GM19239 (cell line): ENCODE results near the gene PLCL2.

Experiments
- DNase-seq: peaks from one replicate; pipeline ENCODE4 v3.0.0; 2011; ENCODE audit warnings: low spot score; ENCODE audit not compliant: insufficient read length
- FAIRE-seq: peaks from 2 replicates; lab custom pipeline; 2011; peaks lifted over from hg19 to GRCh38; lab: Jason Lieb, UNC

The PLCL2 gene

DNA sequence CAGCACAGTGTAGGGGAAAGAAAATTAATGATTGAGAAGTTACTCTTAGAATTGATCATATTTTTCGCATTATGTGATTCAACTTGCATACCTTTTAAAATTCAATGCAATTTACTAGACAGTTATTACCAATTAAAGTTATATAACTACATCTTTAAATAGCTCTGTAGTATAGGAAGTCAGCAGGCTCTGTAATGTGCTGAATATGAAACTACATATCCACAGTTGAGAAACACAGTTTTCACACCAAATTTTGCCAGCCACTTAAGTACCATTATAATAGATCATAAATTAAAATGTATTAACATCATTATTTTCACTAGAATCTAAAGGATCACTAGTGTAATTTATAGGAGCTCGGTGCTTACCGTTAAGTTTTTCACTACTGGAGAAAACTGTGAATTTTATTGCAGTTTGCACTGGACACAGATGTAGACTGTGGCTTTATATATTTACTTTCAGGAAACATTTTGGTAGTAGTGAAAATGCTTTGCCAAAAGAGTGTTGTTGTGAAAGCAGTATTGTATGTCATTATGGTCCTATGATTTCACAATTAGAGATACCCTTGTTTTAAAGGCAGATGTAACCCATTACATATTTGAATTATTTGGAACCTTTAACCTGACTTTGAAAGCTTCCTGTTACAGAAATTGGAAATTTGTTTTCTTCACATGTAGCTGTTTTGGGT is 113.6 kb downstream of the PLCL2 start:
- FAIRE-seq (peak; percentile 18), DNase-seq (no peak)

DNA sequence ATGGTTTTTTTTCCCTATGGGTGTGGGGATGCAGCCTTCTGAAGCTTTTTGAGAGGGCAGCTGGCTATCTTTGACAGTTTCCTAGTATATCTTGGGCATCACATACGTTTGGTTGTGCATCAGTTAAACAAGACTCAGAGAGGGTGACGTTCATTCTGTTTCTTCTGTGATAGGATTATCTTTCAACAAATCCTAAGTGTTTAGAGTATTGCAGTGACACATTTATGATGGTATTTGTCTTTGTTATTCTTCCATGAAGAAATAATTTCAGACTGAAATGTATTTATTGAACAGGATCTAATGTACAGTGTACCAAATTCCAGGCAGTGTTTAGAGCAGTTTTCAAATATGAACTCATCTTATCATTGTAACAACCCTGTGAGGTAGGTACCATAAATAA is 114.4 kb downstream of the PLCL2 start:
- no peak for FAIRE-seq

DNA sequence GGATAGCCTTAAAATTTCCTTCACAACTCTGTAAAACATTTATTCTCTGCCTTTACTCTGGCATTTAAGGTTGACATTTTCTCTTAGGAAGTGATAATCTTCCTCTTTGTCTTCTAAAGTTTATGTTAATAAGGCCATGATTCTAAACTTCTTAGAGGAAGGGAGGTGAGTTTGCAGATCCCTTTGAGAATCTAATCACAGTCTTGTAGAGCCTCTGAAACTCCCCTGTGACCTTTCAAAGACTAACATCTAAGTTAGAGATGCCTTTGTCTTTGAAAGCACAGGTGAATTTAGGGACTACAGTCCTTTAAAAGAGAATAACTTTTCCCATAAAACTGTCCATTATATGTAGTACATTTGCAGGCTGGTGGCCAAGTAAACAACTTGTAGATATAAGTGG is 115.1 kb downstream of the PLCL2 start:
- FAIRE-seq = peak; percentile 45
- DNase-seq = no peak

More for the DNA sequence above, 114.4 kb downstream of the PLCL2 start:
- no peak for DNase-seq

DNA sequence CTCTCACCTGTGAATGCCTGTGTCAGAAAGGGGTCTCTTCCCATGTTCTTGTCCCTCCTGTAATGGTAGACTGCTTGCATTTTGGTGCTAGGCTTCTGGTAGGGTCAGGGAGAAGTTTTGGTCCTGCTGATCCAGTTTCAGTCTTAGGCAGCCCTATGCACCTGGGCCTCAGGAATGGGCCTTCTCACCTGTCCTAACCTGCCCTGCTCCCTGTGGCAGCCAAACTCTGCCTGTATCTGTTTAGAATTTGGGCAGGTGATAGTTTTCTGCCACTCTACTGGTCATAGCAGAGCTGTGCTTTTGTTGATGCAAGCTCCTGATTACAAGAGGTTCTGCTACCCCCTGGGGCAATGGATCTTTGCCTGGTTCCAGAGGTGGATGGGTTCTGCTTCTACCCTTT is 118.7 kb downstream of the PLCL2 start:
- DNase-seq (no peak), FAIRE-seq (no peak)

DNA sequence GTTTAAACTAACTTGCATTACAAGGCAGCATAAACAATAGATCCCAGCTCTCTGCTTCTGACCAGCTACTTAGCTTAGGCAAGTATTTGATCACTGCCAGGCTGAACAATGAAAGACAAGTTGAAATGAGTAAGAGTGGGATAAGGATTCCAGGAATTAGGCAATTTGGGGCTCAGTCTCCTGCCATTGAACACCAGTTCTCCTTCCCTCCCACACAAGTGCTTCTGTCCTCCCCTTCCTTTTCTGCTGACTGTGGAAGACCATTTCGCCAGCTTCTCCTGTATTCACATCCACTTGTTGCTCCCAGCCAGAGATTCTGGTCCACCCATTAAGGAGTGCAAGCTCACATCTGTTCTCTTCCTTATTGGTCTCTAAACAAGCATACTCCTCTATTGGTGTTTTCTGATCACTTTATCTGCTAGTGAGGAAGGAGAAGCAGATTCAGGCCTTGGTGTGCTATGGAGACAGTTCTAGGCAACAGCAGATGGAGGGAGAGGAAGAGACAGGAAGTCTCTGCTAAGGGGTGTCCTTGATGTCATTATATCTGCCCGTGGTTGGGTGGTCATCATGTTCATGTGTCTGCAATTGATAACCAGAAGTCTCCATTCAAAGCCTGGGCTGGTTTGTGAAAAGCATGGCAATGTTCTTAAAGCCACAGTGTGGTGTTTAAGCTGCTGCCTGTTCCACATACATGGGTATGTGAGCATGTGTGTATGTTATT is 121.5 kb downstream of the PLCL2 start:
- peak; percentile 37 for FAIRE-seq
- no peak for DNase-seq

DNA sequence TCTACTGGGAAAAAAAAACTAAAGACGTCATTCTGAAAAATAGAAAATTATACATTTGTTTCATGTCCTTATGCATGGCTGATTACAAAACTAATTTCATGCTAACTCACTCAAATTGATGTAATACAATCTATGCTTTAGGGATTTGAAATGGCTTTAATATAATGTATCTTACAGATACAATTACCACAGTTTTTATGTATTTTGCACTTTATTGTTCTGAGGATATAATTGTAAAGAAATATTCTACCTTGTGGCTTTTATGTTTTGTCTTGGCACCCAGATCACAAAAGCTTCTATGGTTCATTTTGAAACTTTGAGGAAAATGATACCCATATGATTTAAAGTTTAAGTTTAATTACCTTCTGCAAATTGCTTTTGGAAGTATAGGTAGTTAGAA is 122.5 kb downstream of the PLCL2 start:
- FAIRE-seq (no peak), DNase-seq (no peak)

DNA sequence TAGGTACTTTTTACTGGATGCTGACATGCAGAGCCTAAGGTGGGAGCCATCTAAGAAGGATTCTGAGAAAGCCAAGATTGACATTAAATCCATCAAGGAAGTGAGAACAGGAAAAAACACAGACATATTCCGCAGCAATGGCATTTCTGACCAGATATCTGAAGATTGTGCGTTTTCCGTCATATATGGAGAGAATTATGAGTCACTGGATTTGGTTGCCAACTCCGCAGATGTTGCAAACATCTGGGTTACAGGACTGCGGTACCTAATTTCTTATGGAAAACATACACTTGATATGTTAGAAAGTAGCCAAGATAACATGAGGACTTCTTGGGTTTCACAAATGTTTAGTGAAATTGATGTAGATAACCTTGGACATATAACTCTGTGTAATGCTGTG is 125.1 kb downstream of the PLCL2 start:
- no peak for FAIRE-seq

DNA sequence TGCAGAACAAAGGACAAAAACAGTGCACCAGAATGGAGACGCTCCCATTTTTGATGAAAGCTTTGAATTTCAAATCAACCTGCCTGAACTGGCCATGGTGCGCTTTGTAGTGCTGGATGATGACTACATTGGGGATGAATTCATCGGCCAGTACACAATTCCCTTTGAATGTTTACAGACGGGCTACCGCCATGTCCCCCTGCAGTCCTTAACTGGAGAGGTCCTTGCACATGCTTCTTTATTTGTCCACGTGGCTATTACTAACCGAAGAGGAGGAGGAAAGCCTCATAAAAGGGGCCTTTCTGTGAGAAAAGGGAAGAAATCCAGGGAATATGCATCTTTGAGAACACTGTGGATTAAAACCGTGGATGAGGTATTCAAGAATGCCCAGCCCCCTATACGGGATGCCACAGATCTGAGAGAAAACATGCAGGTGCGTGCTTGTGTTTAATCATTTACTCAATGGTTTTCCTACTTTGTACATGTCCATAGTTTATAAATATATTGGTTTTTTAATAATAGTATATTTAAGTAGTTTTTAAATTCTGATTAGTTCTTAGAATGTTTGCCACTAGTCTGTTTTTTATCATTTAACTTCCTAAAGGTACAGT is 127.1 kb downstream of the PLCL2 start:
- FAIRE-seq = no peak
- no peak for DNase-seq

More for the DNA sequence above, 125.1 kb downstream of the PLCL2 start:
- no peak for DNase-seq

DNA sequence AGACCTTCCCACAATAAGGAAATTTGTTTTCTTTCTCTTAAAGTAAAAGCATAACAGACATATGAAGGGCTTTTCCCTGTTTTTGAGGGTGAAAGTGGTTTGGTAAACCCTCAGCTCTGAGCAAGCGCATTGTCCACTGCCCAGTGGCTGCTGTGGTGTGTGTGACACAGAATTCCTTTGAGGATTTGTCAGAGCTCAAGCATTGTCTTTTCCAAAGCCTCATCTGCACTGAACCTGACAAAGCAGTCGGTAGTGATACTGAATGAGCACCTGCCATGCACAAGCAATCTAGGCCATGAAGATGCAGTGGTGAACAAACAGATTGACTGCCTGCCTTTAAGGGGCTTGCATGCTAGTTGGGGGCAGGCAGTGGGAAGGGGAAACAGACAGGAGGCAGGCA is 128.3 kb downstream of the PLCL2 start:
- FAIRE-seq = no peak
- no peak for DNase-seq

DNA sequence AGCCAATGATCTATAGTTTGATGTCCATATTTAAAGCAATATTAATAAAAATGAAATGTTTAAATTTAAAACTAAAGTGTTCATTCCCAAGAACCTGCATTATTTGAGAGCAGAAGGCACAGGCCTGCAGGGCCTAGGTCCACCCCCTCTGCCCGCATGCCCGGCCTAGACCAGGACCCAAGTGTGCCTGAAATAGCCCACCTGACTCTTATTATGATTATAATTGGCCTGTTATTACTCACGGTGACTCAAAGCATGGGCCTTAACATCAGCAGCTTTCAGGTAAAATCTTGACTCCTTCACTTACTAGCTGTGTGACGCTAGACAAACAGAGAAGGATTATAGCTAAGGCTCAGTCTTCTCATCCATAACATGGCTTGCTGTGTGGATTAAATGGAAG is 128.8 kb downstream of the PLCL2 start:
- DNase-seq (no peak), FAIRE-seq (no peak)

DNA sequence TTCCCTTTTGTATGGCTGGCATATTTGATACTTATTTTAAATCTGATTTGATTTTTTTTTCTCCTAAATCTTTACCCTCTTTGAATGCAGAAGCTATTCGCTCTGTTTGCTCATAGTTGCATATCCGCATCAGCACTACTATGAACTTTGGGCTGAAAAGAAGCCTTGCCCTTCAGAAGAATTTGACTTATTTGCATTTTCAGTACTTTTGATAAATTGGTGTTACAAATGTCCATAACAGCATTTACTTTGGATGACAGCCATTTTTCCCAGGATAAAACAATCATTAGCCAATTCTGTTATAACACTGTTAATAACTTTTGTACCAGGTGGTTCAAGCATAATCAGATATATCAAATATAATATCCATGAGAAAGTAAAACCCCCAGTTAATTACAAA is 129.5 kb downstream of the PLCL2 start:
- FAIRE-seq (no peak), DNase-seq (no peak)

DNA sequence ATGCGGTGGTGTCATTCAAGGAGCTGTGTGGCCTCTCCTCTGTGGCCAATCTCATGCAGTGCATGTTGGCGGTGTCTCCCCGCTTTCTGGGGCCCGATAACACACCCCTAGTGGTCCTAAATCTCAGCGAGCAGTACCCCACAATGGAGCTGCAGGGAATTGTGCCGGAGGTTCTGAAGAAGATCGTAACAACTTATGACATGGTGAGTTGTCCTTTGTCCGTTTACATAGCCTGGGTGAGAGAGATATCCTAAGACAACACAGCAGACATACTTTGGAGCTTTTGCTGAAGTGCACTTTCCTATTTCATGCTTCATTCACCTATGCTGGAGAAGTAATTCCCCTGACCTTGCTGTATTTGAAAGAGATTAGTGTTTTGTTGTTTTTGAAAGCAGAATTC is 130.0 kb downstream of the PLCL2 start:
- DNase-seq (no peak), FAIRE-seq (no peak)

DNA sequence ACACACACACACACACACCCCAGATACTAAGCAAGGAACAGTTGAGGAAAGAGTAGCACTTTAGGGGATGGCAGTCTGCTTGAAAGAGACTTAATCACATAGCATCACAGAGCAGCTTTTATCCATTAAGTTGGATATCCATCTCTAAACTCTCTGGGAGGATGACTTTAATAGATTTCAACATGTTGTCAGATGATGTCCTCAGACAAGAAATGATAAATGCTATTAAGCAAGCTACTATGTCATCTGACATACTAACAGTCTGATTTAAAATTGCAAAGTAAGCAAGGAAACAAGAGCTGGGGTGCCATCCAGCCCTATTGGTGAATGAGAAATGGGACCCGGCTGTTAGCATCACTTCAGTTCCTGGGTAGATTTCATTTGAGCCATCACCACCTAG is 136.9 kb downstream of the PLCL2 start:
- DNase-seq (no peak), FAIRE-seq (peak; percentile 40)

DNA sequence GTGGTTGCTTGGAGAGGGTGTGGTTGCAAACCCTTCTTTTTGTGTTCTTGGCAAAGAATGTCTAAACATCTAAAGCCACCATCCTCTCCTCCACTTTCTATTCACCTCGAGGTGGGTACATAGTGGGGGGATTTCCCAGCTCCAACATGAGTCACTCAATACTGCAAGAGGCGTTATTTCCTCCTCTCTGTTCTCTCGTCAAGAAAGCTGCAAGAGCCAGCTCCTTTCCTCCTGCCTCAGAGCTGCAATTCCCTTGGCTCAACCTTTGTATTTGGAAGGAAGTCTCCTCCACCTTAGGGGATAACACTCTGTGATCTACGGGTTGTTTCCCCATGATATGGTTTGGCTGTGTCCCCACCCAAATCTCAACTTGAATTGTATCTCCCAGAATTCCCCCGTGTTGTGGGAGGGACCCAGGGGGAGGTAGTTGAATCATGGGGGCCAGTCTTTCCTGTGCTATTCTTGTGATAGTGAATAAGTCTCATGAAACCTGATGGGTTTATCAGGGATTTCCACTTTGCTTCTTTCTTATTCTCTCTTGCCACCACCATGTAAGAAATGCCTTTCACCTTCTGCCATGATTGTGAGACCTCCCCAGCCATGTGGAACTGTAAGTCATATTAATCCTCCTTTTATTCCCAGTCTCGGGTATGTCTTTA is 138.4 kb downstream of the PLCL2 start:
- FAIRE-seq = peak; percentile 88

DNA sequence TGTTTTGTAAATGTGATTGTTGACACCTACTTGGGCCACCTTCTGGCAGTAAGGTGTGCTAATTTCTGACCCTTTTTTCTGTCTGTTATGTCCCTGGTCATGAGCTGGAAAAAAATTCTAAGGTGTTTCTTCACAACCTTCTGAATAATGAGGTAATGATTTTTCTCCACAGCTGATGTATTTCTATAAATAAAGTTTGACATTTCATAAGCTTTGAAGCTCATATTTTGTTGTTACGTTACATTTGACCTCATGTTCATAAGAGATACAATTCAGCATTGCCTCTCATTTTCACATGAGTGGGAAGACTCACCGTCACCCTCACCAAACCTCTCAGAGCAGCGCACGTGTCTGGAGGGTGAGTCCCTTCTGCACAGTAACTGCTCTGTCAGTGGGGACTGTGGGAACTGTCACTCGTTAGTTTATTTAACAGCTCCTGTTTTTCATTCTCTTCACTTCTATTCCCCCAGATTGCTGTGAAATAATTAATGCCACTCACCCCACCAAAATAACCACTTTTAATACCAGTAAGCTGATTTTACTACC is 140.9 kb downstream of the PLCL2 start:
- DNase-seq (no peak), FAIRE-seq (peak; percentile 56)

More for the DNA sequence above, 138.4 kb downstream of the PLCL2 start:
- DNase-seq = no peak

DNA sequence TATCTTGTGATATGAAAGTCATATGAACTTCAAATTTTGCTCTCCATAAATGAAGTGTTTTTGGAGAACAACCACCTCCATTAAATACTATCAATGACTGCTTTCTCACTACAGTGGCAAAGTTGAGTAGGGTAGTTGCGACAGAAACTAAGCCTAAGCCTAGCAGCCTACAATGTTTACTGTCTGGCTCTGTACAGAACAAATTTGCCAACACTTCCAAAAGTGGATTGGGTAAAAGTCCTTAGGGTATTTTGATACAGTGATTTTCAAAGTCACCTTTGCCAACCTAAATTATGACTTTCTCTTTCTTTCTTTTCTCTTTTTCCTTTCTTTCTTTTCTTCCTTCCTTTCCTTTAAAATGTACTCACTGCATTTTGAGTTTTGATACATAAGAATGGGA is 142.6 kb downstream of the PLCL2 start:
- FAIRE-seq = no peak
- no peak for DNase-seq

DNA sequence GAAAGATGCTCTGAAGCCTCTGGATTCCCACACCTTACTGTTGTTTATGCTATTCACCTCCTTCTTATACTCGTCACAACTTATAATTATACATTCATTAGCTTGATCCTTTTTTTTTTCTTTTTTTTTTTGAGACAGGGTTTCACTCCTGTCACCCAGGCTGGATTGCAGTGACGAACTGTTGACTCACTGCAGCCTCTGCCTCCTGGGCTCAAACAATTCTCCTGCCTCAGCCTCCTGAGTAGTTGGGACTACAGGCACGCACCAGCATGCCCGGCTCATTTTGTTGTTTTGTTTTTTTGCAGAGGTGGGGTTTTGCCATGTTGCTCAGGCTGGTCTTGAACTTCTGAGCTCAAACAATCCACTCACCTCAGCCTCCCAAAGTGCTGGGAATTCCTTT is 143.6 kb downstream of the PLCL2 start:
- FAIRE-seq = no peak

DNA sequence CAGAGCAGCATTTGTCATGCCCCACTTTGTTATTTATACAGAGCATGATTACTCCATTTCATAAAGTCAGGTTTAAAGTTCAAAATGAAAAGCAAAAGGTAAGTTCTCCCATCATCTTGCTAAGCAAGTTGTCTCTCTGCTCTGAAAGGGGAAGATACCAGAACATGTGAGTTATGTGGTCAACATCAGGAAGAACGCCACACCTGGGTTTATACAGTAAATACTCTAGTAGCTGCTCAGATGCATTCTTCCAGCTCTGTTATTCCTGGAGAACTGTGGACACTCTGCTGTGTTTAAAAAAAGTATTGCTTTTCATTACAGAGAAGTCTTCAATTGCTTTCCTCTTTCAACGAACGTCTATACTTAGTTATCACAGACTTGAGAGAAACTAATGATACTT is 145.7 kb downstream of the PLCL2 start:
- no peak for FAIRE-seq
- no peak for DNase-seq

More for the DNA sequence above, 143.6 kb downstream of the PLCL2 start:
- DNase-seq = no peak

DNA sequence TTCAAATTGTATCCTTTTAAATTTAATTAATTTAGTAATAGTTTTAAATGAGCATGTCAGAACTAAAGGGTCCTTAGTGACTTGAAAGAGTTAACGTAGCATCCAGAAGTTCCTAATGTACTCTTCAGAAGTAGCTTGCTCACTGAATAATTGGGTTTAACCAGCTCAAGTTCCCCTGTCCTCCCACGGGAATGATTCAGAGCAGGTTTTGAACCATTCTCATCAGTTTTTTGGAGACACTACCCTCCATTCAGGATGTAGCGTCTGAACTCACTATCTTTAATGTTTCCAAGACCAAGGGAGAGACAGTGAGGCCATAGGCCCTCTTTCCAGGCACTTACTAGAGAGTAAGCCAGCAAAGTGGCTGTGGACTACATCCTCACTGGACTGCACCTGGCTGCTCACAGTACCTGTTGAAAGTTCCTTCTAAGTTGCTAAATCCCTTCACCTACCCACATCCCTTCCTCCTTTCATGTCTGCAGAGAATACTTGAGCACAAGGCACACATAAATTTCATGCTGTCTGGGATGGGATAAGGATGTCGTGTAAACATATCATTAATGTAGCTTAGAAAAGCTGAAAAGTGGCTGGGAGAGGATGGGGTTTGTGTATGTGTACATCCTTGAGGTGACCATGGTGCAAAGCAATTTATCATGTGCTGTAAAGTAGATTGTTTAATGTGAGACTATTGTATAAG is 146.3 kb downstream of the PLCL2 start:
- no peak for DNase-seq
- no peak for FAIRE-seq

DNA sequence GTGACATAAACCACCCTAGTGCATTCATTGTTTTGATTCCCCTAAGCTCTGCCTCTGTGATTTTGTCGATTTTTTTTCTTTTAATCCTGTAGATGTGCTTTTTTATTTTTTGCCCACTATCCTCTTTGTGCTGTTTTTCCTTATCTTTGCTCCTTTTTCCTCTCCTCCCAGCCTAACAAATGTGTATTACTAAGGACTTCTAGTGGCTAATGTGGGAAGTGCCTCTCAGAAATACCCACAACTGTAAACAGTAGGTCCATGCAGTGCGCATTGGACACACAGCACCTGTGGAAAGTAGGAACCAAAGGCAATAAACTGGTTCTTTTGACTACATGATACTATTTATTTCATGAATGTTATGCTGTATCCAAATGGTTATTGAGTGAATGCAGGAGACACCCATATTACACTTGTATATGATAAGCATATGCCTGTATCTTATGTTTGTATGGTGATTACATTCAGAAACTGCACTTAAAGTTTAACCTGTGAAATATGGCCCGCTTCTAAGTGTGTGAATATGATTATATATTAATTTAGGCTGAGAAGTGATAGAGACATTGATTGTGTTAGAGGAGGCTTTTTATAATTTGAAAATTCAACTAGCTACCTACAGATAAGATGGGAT is 147.8 kb downstream of the PLCL2 start:
- DNase-seq (no peak), FAIRE-seq (no peak)
